ENCODE measurements around the gene TFDP1.
"Not testable (repeated sequence)": the region's sequence is repeated elsewhere in the genome, so short reads cannot be mapped to it uniquely, and the experiment has no call there.

TFDP1 gene

GRCh38 chr13:113576597-113576996 lies 8.0 kb upstream of the TFDP1 start:
- DNase-seq, result no peak

- no peak for DNase-seq
Measured at GRCh38 chr13:113577881-113578435, 6.6 kb upstream of the TFDP1 start.

- no peak for DNase-seq
Measured at GRCh38 chr13:113579686-113580085, 4.9 kb upstream of the TFDP1 start.

- DNase-seq, result no peak
Measured at GRCh38 chr13:113581871-113582270, 2.7 kb upstream of the TFDP1 start.

GRCh38 chr13:113582841-113583631 lies 1.5 kb upstream of the TFDP1 start:
- no peak for DNase-seq

- no peak for DNase-seq
Measured at GRCh38 chr13:113584870-113585671, 518 bp downstream of the TFDP1 start.

- DNase-seq, result no peak
Measured at GRCh38 chr13:113585896-113586295, 1.3 kb downstream of the TFDP1 start.

GRCh38 chr13:113586661-113587479 lies 2.3 kb downstream of the TFDP1 start:
- no peak for DNase-seq

- no peak for DNase-seq
Measured at GRCh38 chr13:113588394-113589111, 4.0 kb downstream of the TFDP1 start.

- DNase-seq, result no peak
Measured at GRCh38 chr13:113589251-113589960, 4.9 kb downstream of the TFDP1 start.

GRCh38 chr13:113589961-113590339 lies 5.4 kb downstream of the TFDP1 start:
- no peak for DNase-seq

GRCh38 chr13:113591750-113592149 lies 7.2 kb downstream of the TFDP1 start:
- no peak for DNase-seq

- no peak for DNase-seq
Measured at GRCh38 chr13:113592571-113592970, 8.0 kb downstream of the TFDP1 start.

- not testable (repeated sequence) for DNase-seq
Measured at GRCh38 chr13:113594066-113594821, 9.7 kb downstream of the TFDP1 start.

- DNase-seq, result no peak
Measured at GRCh38 chr13:113595131-113595530, 10.6 kb downstream of the TFDP1 start.

- no peak for DNase-seq
Measured at GRCh38 chr13:113596321-113597200, 12.0 kb downstream of the TFDP1 start.

GRCh38 chr13:113597391-113598080 lies 13.0 kb downstream of the TFDP1 start:
- no peak for DNase-seq

GRCh38 chr13:113598081-113598410 lies 13.5 kb downstream of the TFDP1 start:
- DNase-seq, result no peak

GRCh38 chr13:113598481-113598880 lies 13.9 kb downstream of the TFDP1 start:
- DNase-seq, result no peak
